HL-60 (cell line): ENCODE measurements around the gene DLG1.

Experiments used
- DNase-seq, 2 experiments: peaks; one replicate each; pipeline ENCODE4 v3.0.0-alpha.2; 2010 to 2020; ENCODE audit warnings: low read depth in 1 of 2, low spot score in 1 of 2
- H3K27ac ChIP-seq: fragments of 250-450 bp; sonication (Bioruptor Pico); replicated peaks from 2 replicates; pipeline ENCODE4 v1.5.1; 2020; ENCODE audit warnings: mild to moderate bottlenecking, moderate library complexity
- H3K27me3 ChIP-seq: fragments of 250-450 bp; sonication (Bioruptor Pico); 2 replicates; pipeline ENCODE4 v1.5.1; 2021; ENCODE audit warnings: mild to moderate bottlenecking, moderate library complexity; ENCODE audit not compliant: insufficient read depth, poor library complexity, severe bottlenecking
- H3K4me3 ChIP-seq: replicated peaks from 2 replicates; pipeline ENCODE4 v1.5.1; 2011; ENCODE audit warnings: mild to moderate bottlenecking, control low read depth, low read length; ENCODE audit not compliant: insufficient read depth
- GABPA ChIP-seq: IDR thresholded peaks from 2 replicates; pipeline ENCODE4 v1.6.1; 2012; ENCODE audit warnings: low read depth
- POLR2AphosphoS5 ChIP-seq: IDR thresholded peaks from 2 replicates; pipeline ENCODE4 v1.6.1; 2012; ENCODE audit warnings: low read depth
- SPI1 ChIP-seq: IDR thresholded peaks from 2 replicates; pipeline ENCODE4 v1.6.1; 2012; ENCODE audit warnings: low read depth, mild to moderate bottlenecking, borderline replicate concordance
- TF ChIP-seq, protein P1 (sequence below): IDR thresholded peaks from one replicate; pipeline ENCODE4 v1.5.1; 2011; ENCODE audit warnings: low read length, control low read depth, inconsistent platforms; ENCODE audit not compliant: insufficient read depth
- TF ChIP-seq, protein P2 (sequence below): IDR thresholded peaks from 2 replicates; pipeline ENCODE4 v1.6.1; 2012; ENCODE audit warnings: low read depth; ENCODE audit not compliant: insufficient replicate concordance

Gene DLG1

DNA sequence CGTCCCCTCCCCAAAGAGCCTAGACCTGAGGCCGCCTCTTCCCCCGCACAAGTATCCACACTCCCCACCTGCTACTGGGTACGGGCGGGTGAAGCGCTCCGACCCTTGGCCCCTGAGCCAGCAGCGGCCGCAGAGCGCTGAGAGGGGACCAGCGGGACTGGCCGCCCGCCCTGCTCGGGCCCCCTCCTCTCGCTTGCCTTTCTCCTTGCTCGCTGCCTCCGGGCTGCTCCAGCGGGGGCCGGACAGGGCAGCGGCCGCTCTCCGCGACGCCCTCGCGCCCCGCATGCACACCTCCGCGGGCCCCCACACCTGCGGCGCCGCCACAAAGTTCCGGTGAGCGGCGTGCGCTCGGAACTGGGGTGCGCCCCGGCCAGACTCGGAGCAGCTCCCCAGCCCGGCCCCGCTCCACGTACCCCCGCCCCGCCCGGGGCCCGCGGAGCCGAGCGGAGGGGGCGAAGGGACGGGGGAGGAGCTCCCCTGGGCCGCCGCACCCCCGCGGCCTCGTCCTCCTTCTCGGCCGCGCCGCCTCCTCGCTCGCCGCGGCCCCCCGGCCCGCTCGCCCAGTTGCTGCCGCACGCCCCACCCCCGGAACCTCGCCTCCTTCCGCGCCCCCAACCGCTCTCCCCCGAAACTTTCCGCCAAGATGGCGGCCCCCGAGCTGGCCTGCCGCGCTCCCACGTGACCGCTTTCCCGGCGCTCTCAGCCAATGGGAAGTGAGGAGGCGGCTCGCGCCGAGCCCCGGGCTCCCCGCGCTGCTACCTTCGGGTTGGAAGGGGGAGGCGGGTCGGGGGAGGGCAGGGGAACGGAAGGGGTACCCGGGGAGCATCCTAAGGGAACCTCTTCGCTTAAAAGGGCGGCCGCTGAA lies 704 bp downstream of the DLG1 start:
- peak overlapping the region; percentile 75 for H3K27ac ChIP-seq
- TF ChIP-seq, protein P1, sequence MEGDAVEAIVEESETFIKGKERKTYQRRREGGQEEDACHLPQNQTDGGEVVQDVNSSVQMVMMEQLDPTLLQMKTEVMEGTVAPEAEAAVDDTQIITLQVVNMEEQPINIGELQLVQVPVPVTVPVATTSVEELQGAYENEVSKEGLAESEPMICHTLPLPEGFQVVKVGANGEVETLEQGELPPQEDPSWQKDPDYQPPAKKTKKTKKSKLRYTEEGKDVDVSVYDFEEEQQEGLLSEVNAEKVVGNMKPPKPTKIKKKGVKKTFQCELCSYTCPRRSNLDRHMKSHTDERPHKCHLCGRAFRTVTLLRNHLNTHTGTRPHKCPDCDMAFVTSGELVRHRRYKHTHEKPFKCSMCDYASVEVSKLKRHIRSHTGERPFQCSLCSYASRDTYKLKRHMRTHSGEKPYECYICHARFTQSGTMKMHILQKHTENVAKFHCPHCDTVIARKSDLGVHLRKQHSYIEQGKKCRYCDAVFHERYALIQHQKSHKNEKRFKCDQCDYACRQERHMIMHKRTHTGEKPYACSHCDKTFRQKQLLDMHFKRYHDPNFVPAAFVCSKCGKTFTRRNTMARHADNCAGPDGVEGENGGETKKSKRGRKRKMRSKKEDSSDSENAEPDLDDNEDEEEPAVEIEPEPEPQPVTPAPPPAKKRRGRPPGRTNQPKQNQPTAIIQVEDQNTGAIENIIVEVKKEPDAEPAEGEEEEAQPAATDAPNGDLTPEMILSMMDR = no peak
- TF ChIP-seq POLR2AphosphoS5 = 0 out of 2 replicates have a peak, but pooled peaks have one; percentile 35
- TF ChIP-seq, protein P2, sequence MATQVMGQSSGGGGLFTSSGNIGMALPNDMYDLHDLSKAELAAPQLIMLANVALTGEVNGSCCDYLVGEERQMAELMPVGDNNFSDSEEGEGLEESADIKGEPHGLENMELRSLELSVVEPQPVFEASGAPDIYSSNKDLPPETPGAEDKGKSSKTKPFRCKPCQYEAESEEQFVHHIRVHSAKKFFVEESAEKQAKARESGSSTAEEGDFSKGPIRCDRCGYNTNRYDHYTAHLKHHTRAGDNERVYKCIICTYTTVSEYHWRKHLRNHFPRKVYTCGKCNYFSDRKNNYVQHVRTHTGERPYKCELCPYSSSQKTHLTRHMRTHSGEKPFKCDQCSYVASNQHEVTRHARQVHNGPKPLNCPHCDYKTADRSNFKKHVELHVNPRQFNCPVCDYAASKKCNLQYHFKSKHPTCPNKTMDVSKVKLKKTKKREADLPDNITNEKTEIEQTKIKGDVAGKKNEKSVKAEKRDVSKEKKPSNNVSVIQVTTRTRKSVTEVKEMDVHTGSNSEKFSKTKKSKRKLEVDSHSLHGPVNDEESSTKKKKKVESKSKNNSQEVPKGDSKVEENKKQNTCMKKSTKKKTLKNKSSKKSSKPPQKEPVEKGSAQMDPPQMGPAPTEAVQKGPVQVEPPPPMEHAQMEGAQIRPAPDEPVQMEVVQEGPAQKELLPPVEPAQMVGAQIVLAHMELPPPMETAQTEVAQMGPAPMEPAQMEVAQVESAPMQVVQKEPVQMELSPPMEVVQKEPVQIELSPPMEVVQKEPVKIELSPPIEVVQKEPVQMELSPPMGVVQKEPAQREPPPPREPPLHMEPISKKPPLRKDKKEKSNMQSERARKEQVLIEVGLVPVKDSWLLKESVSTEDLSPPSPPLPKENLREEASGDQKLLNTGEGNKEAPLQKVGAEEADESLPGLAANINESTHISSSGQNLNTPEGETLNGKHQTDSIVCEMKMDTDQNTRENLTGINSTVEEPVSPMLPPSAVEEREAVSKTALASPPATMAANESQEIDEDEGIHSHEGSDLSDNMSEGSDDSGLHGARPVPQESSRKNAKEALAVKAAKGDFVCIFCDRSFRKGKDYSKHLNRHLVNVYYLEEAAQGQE = no peak
- no peak for TF ChIP-seq SPI1

DNA sequence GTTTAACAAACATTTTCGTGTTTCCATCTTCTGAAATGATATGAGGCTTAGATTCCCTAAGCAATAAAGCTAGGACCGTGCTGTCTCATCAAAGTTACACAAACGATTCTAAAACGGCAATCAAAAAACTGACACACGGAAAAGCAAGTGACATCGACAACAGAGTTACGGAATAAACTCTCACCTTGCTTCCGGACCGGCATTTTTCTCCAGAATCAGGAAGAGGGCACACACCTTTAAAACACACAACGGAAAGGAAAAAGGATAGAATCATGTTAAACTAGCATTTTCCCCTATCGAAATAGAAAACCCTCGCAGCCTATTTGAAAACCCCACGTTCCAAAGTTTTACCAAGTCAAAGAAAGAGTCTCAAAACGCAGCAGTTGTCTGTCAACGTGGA lies 1.4 kb downstream of the DLG1 start:
- TF ChIP-seq, protein P1 = no peak
- no peak for TF ChIP-seq POLR2AphosphoS5
- TF ChIP-seq, protein P2 = no peak
- TF ChIP-seq GABPA = no peak
- no peak for TF ChIP-seq SPI1
- Histone ChIP-seq H3K27me3 (peaks cover 4% of the 10 kb centered on the region), H3K4me3 (peak overlapping the region; percentile 96), H3K27ac (peak overlapping the region; percentile 65)
- DNase-seq = no peak

More for the DNA sequence above, 704 bp downstream of the DLG1 start:
- Histone ChIP-seq H3K27me3 (peaks cover 4% of the 10 kb centered on the region), H3K4me3 (peak overlapping the region; percentile 96)
- peak; percentile 79 to 90 for DNase-seq

DNA sequence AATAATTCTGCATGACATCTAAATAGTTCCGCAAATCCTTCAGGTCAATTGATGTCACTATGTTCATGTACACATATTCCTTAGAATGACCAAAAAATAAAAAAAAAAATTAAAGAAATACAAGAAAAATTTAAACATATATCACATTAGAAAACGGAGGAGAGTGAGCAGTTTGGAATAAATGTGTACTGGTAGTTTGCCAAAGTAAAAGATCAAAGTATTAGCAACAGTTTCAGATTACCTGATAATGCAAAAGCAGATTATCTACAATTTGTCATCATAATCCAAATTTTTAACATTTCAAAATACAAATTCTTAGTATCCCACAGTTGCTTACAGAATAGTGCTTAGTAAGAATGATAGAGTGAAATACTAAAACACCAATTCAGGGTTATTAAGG lies 1.9 kb downstream of the DLG1 start:
- DNase-seq = no peak
- Histone ChIP-seq H3K4me3 (peak overlapping the region; percentile 96), H3K27me3 (peaks cover 4% of the 10 kb centered on the region), H3K27ac (no peak overlapping the region)
- TF ChIP-seq SPI1 (no peak), POLR2AphosphoS5 (no peak), GABPA (no peak)
- TF ChIP-seq, protein P2 = no peak
- TF ChIP-seq, protein P1 = no peak
